ENCODE measurements around the gene BCL7B. TPM values are rescaled to one million over a fixed set of nuclear protein-coding genes. Genes with fewer than 3 reads are reported as not detected.
A peak's percentile ranks its signal among the peaks of the same experiment; 100 is the strongest.
"Not testable (repeated sequence)": the region's sequence is repeated elsewhere in the genome, so short reads cannot be mapped to it uniquely, and the experiment has no call there.

Gene BCL7B
- total RNA-seq, 1 experiment from 2014 or later, result 41.0 TPM

- H3K36me3 ChIP-seq (ENCODE audit: low read depth, low read length), result peaks cover 19% of the 10 kb centered on the region
- 0 out of 2 replicates have a peak, but pooled peaks cover 2% of the 10 kb centered on the region for H3K79me2 ChIP-seq (ENCODE audit: low read length)
- no peaks in the 10 kb centered on the region for H4K20me1 ChIP-seq (ENCODE audit: low read length)
- no peaks in the 10 kb centered on the region for H3K9me3 ChIP-seq (ENCODE audit: low read length)
- H3K4me3 ChIP-seq (ENCODE audit: low read length), result no peak overlapping the region
- intact Hi-C loops (cut with micrococcal nuclease), result no loop called here
- ChIA-PET POLR2A (ENCODE audit: unreplicated experiment) (no interaction called here), CTCF (no interaction called here)
- H3K9me2 ChIP-seq (replicated peaks; ENCODE audit: low read length), result no peaks in the 10 kb centered on the region
- no peaks in the 10 kb centered on the region for H3K27me3 ChIP-seq (ENCODE audit: low read length)
- TF ChIP-seq EZH2phosphoT487 (IDR thresholded peaks at IDR 0.05; ENCODE audit: borderline replicate concordance, low read length) (no peak), EZH2 (IDR thresholded peaks at IDR 0.05; ENCODE audit: low read length, unreplicated experiment) (no peak), CTCF (conservative IDR thresholded peaks at IDR 0.05; ENCODE audit: low read depth, low read length) (no peak)
- no peaks in the 10 kb centered on the region for H3K4me1 ChIP-seq (ENCODE audit: insufficient read depth, low read length)
- no peak for DNase-seq
- no peak overlapping the region for H3K4me2 ChIP-seq (ENCODE audit: low read length)
- BruUV-seq (replicated peaks), result no TSS peak
- H2AFZ ChIP-seq (ENCODE audit: low read length), result no peak overlapping the region
- no peak for ATAC-seq
- H3K9ac ChIP-seq (ENCODE audit: low read length), result no peak overlapping the region
- no peaks in the 10 kb centered on the region for H3F3A ChIP-seq (ENCODE audit: low read length, unreplicated experiment)
- H3K27ac ChIP-seq (ENCODE audit: low read length), result no peak overlapping the region
Observed at GRCh38 chr7:73537051-73537450, 20.4 kb downstream of the BCL7B start.

- H3K9me3 ChIP-seq (ENCODE audit: low read length), result no peaks in the 10 kb centered on the region
- intact Hi-C loops (cut with micrococcal nuclease), result no loop called here
- H3K79me2 ChIP-seq (ENCODE audit: low read length), result no peaks in the 10 kb centered on the region
- no peaks in the 10 kb centered on the region for H3F3A ChIP-seq (ENCODE audit: low read length, unreplicated experiment)
- no peaks in the 10 kb centered on the region for H3K4me1 ChIP-seq (ENCODE audit: insufficient read depth, low read length)
- no peak overlapping the region for H3K4me2 ChIP-seq (ENCODE audit: low read length)
- TF ChIP-seq EZH2phosphoT487 (IDR thresholded peaks at IDR 0.05; ENCODE audit: borderline replicate concordance, low read length), result no peak
- no peak for TF ChIP-seq CTCF (conservative IDR thresholded peaks at IDR 0.05; ENCODE audit: low read depth, low read length)
- TF ChIP-seq EZH2 (IDR thresholded peaks at IDR 0.05; ENCODE audit: low read length, unreplicated experiment), result no peak
- TSS peak; percentile 34 for BruUV-seq (replicated peaks)
- H3K4me3 ChIP-seq (ENCODE audit: low read length), result no peak overlapping the region
- ChIA-PET POLR2A (ENCODE audit: unreplicated experiment) (no interaction called here), CTCF (no interaction called here)
- H4K20me1 ChIP-seq (ENCODE audit: low read length), result no peaks in the 10 kb centered on the region
- H3K27me3 ChIP-seq (ENCODE audit: low read length), result no peaks in the 10 kb centered on the region
- H3K9ac ChIP-seq (ENCODE audit: low read length), result no peak overlapping the region
- H3K36me3 ChIP-seq (ENCODE audit: low read depth, low read length), result peaks cover 16% of the 10 kb centered on the region; the same call in 1 of the 2 replicates
- H2AFZ ChIP-seq (ENCODE audit: low read length), result no peak overlapping the region
- ATAC-seq (no peak), DNase-seq (no peak)
- H3K27ac ChIP-seq (ENCODE audit: low read length), result no peak overlapping the region
- no peaks in the 10 kb centered on the region for H3K9me2 ChIP-seq (replicated peaks; ENCODE audit: low read length)
Observed at GRCh38 chr7:73536479-73536878, 21.0 kb downstream of the BCL7B start.

GRCh38 chr7:73535918-73536317 lies 21.6 kb downstream of the BCL7B start:
- intact Hi-C loops (cut with micrococcal nuclease); H3K27me3 ChIP-seq (ENCODE audit: low read length); H3K79me2 ChIP-seq (ENCODE audit: low read length); H3K4me2 ChIP-seq (ENCODE audit: low read length); DNase-seq; H3K4me1 ChIP-seq (ENCODE audit: insufficient read depth, low read length); H3K9ac ChIP-seq (ENCODE audit: low read length); H3K4me3 ChIP-seq (ENCODE audit: low read length); H4K20me1 ChIP-seq (ENCODE audit: low read length); H3K9me2 ChIP-seq (replicated peaks; ENCODE audit: low read length); H2AFZ ChIP-seq (ENCODE audit: low read length); BruUV-seq (replicated peaks); ATAC-seq; POLR2A ChIA-PET (ENCODE audit: unreplicated experiment); CTCF ChIA-PET; H3K9me3 ChIP-seq (ENCODE audit: low read length); H3F3A ChIP-seq (ENCODE audit: low read length, unreplicated experiment); H3K27ac ChIP-seq (ENCODE audit: low read length): not testable (repeated sequence)
- peaks cover 16% of the 10 kb centered on the region; the same call in 1 of the 2 replicates for H3K36me3 ChIP-seq (ENCODE audit: low read depth, low read length)

Data from PC-3 (cell line).